HG03342 (cell line): ENCODE measurements around the gene HMGCL.
"Not testable (repeated sequence)": the region's sequence is repeated elsewhere in the genome, so short reads cannot be mapped to it uniquely, and the experiment has no call there.

Experiments used
- ATAC-seq: cut with Tn5 transposase; IDR thresholded peaks from one replicate; pipeline ENCODE4 v1.9.1; 2021; ENCODE audit warnings: mild to moderate bottlenecking, moderate library complexity; ENCODE audit not compliant: unreplicated experiment

HMGCL gene

DNA sequence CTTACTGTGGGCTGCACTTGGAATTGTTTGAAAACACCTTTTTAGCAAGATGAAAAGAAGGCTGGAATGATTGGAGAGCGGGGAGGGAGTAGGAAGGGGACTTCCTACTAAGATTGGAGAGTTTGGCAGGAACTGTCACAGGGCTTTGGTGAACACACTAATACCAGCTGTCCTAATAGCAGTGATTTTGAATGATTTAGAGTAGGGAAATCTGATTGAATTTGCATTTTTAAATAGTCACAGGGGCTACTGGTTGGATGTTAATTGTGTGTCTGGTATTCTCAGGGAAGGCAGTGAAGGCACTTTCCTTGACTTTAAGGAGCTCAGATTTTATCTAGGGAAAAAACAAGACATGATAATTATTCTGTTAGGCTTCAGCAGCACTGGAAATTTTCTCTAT lies 2.5 kb upstream of the HMGCL start:
- ATAC-seq, result no peak

DNA sequence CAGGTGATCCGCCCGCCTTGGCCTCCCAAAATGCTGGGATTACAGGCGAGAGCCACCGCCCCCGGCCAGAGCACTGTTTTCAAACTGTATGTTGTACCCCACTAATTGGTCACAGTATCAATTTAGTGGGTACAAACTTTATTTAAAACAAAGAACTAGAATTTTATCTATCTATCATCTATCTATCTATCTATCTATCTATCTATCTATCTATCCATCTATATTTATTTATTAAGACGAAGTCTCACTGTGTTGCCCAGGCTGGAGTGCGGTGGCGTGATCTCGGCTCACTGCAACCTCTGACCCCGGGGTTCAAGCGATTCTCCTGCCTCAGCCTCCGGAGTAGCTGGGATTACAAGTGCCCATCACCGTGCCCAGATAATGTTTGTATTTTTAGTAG lies 1.4 kb upstream of the HMGCL start:
- not testable (repeated sequence) for ATAC-seq

DNA sequence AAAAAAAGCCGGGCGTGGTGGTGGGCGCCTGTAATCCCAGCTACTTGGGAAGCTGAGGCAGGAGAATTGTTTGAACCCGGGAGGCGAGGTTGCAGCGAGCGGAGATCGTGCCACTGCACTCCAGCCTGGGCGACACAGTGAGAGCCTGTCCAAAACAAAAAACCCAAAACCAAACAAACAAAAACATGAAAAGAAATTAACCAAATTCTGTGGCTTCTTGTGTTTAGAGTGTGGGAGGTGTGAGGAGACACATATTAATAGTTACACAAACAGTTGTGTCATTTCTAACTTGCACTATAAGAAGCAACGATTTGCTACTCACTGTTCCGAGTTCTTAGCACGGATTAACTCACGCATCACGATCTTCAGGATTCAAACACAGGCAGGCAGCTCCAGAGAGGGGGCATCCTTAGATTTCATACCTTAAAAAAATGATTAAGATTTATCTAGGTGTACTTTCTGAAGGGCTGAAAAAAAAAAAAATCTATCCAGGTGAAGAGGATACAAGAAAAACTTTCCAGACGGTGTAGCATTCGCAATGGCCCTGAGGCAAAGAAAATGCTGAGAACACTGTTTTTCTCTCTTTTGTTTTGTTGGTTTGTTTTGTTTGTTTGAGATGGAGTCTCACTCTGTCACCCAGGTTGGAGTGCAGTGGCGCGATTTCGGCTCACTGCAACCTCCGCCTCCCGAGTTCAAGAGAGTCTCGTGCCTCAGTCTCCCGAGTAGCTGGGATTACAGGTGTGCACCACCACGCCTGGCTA lies 713 bp upstream of the HMGCL start:
- peak; percentile 49 for ATAC-seq

GRCh38 chr1:23824711-23825075 lies 536 bp downstream of the HMGCL start:
- no peak for ATAC-seq

DNA sequence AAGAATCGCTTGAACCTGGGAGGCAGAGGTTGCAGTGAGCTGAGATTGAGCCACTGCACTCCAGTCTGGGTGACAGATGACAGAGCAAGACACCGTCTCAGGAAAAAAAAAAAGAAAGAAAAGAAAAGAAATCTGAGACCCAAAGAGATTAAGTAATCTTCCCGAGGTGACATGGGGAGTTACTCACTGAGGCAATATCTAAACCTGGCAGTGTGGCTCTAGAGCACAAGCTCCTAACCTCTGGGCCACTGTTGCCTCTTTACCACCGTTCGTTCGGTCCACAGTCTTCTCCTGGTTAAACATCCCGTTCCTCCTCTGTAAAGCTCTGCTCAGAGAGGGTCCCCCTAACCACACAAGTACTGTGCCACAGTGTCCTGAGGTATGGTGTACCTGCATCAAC lies 1.5 kb downstream of the HMGCL start:
- ATAC-seq, result no peak

DNA sequence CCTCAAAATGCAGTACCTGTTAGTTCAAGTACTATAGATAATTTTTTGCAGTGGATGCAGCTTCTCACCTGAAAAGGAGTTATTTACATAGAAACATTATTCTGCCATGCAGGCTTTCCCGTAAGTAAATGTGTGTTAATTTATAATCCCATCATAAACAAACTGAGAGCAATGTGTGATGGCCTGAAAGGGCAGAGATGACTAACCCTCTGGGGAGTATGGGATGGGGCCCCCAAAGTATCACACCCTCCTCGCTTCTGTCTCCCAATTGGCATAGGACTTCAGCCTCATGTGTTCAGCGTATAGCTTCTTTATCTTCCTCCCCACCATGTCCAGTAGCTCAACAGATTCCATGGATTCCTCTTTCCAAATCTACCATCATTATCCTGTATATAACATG lies 7.6 kb downstream of the HMGCL start:
- ATAC-seq, result no peak

GRCh38 chr1:23816906-23817305 lies 8.3 kb downstream of the HMGCL start:
- ATAC-seq, result no peak

GRCh38 chr1:23816361-23816760 lies 8.9 kb downstream of the HMGCL start:
- no peak for ATAC-seq

DNA sequence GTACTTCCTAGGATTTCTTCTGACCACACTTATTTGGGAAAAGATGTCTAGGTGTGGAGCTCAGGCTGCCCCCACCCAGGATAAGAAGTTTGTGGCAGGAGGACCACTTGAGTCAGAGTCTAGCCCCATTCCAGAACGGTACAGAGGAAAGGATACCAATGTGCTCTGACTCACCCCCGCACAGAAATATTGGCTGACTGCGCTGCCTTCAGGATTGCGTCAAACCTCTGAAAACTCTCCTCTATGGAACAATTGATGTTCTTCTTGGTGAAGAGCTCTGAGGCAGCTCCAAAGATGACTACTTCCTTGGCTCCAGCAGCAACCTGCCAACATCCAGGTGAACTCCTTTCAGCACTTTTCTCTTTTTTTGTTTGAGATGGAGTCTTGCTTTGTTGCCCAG lies 11.2 kb downstream of the HMGCL start:
- no peak for ATAC-seq

- ATAC-seq, result no peak
These were observed 14.2 kb downstream of the HMGCL start for GRCh38 chr1:23810818-23811540.

DNA sequence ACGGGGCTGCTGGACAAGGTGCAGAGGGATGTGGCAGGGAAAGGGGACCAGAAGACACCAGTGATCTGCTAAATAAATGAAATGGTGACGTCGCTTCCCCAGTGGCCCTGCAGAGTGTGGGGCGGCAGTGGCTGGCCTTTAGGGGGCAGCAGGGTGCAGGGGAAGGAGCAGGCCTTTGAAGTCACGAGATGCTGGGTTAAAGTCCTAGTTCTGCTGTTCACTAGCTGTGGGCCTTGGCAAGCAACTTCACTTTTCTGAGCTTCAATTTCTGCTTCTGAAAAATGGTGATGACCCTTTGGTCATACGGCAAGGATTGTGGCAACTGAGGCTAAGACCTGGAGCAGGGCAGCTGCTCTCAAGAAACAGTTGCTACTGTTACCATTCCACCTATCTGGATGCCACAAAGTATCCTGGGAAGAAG lies 15.5 kb downstream of the HMGCL start:
- ATAC-seq, result peak; percentile 61

GRCh38 chr1:23807453-23807852 lies 17.8 kb downstream of the HMGCL start:
- ATAC-seq, result no peak

DNA sequence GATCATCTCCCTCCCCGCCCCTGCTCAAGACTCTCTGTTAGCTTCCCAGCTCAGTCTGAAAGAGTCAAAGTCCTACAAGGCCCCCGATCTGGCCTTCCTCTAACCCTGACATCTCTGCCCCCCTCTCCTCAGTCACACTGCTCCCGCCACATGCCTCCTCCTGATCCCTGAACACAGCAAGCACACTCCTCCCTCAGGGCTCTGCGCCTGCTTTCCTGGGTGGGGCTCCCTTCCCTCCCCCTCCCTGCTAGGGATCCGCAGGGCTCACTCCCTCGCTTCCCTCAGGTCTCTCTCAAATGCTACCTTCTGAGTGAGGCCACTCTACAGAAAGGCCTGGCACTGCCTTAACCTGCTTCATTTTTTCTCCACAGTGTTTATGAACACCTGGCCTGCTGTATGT lies 18.9 kb downstream of the HMGCL start:
- ATAC-seq, result no peak

DNA sequence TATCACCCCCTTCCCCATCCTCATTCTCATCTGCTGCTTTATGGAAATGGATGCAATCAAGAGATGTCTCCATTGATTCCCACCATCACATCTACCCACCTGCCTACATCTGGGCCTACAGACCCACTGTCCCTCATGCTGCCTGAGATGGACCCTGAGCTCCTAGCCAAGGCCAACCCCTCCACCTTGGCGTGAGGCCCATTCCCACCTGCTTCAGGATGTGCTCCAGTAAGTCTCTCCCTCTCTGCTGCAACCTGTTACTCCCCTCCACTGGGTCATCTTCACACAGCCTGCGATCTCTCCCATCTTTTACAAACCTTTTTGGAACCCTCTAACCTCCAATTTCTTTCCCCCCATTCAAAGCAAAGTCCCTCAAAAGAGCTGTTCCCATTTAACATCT lies 20.2 kb downstream of the HMGCL start:
- no peak for ATAC-seq

- ATAC-seq, result no peak
These were observed 20.9 kb downstream of the HMGCL start for GRCh38 chr1:23804183-23804835.

DNA sequence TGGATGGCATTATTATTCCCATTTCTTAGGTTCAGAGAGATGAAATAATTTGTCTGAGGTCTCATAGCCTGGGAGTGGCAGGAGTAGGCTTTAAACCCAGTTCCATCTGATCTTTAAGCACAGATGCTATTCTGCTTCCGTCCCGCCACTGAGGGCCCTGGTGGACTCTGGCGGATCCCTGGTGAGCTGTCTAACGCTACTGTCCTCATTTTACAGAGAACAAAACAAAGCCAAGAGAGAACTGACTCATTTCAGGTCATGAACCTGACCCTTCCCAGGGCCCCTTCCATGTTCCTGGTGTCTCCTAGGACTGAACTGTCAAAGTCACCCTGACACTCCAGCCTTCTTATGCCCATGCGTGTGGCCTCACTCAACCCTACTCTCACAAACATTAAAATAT lies 21.6 kb downstream of the HMGCL start:
- no peak for ATAC-seq

- not testable (repeated sequence) for ATAC-seq
These were observed 22.4 kb downstream of the HMGCL start for GRCh38 chr1:23802809-23803342.

- ATAC-seq, result no peak
These were observed 23.4 kb downstream of the HMGCL start for GRCh38 chr1:23801876-23802275.

DNA sequence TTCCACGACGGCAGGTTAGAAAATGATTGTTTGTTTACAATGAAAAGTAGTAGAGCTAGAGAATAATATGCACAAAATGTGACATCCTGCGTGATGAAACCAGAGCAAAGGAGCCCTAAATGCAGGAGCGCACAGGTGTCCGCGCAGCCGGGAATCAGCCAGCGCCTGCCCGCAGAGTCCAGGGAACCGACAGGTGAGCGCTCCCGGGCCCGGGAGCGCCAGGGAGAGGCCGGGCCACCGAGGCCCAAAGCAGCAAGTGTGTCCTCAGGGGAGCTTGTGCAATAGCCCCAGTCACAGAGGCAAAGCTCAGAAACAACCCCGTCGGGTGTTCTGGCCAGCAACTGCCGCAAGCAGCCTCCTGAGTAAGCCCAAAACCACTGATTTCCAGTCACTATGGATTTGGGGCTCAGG lies 23.9 kb downstream of the HMGCL start:
- no peak for ATAC-seq

GRCh38 chr1:23800400-23801337 lies 24.6 kb downstream of the HMGCL start, which contains the start of gene GALE:
GALE (minus strand) TSS chr1:23800754; CDS start chr1:23799007, 1,747 bp downstream.
- ATAC-seq, result peak; percentile 75
